ENCODE measurements around the gene FREM1.
"Not testable (repeated sequence)": the region's sequence is repeated elsewhere in the genome, so short reads cannot be mapped to it uniquely, and the experiment has no call there.

Gene FREM1

DNA sequence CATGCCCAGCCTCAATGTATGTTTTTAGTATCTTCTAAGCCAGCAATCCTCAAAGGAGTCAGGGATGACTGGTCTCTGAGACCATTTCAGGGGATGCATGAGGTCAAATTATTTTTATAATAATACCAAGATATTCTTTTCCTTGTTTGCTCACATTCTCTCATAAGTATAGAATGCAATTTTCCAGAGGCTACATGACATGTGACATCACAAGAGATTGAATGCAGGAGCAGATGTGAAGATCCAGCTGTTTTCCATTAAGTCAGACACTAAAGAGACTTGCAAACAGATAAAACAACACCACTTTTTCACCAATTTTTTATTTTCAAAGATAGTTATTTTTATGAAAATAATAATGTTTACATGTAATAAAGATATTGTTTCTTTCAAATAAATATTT lies 22.0 kb upstream of the FREM1 start:
- H3K9me3 Mint-ChIP-seq, result peaks cover 0 to 4% of the 10 kb centered on the region in 2 donors
- H3K36me3 Mint-ChIP-seq (ENCODE audit: insufficient read depth), result no peaks in the 10 kb centered on the region
- H3K27me3 Mint-ChIP-seq, result no peaks in the 10 kb centered on the region
- H3K4me1 Mint-ChIP-seq (ENCODE audit: low read depth in 2 of 2), result no peaks in the 10 kb centered on the region
- no peak for ATAC-seq (replicated peaks)
- H3K27ac Mint-ChIP-seq, result no peak overlapping the region
- DNase-seq, result no peak
- no peak overlapping the region for H3K4me3 Mint-ChIP-seq

DNA sequence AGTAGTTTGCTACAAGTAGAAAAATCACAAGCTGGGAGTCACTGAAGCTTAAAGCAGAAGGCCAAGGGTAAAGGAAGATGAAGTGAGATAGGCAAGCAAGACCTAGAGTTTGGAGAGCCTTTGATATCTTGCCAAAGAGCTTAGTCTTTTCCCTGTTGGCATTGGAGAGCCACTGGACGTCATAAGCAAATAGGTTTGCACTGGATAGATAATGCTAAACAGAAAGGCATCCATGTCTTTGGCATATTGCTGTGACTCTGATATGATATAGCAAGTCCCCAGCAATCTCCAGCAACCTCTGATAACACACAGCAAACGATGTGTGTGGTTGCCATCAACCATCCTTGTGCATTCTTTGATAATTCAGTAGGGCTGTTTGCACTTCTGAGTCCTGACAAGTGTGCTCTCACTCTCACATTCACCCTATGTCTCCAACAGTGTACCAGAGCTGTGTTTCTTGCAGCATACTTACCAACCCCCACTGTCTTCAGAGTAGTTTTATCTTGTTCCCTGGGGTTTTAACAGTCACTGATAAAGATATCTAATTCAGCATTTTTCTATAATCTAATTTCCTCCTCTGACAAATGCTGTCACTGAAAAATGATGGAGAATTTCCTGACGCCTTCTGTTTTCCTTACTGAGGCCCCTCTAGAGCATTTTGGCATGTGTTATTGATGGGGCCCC lies 16.9 kb upstream of the FREM1 start:
- H3K9me3 Mint-ChIP-seq, result peaks cover 3 to 7% of the 10 kb centered on the region in 2 donors
- no peaks in the 10 kb centered on the region for H3K36me3 Mint-ChIP-seq (ENCODE audit: insufficient read depth)
- H3K27me3 Mint-ChIP-seq, result no peaks in the 10 kb centered on the region
- no peak for ATAC-seq (replicated peaks)
- no peak for DNase-seq
- H3K27ac Mint-ChIP-seq, result no peak overlapping the region
- H3K4me1 Mint-ChIP-seq (ENCODE audit: low read depth in 2 of 2), result no peaks in the 10 kb centered on the region
- no peak overlapping the region for H3K4me3 Mint-ChIP-seq

DNA sequence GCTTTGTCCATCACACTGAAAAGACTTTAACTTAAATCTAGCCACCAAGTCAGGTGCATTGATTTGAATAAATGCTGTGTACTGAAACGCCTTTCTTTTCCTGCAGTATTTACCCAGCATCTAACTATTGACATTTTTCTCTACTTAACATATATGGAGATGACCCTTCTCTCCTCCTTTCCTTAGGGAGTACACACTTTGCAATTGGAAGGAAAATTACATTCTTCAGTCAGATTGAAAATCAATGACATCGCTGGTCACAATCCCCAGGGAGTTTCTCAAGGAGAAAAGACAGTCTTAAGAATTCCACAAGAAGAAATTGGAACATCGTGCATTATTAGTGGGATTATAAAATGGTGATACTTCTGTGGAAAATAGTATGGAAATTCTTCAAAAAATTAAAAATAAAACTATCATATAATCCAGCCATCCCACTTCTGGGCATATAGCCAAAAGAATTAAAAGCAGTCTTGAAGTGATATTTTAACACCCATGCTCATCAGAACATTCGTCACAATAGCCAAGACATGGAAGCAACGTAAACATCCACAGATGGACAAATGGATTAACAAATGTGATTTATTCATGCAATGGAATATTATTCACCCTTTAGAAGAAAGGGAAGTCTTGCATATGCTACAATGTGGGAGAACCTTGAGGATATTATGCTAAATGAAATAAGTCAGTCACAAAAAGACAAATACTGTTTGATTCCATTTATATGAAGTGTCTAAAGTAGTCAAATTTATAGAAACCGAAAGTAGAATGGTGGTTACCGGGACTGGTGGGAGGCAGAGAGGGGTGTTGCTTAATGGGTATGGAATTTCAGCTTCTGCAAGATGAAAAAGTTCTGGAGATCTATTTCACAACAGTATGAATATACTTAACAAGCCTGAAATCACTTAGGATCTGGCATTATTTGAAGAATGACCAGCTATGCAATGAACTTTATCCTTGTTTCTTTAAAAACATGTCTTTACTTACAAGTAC lies 14.3 kb upstream of the FREM1 start:
- H3K36me3 Mint-ChIP-seq (ENCODE audit: insufficient read depth), result no peaks in the 10 kb centered on the region
- DNase-seq (no peak), ATAC-seq (replicated peaks) (no peak)
- no peaks in the 10 kb centered on the region for H3K4me1 Mint-ChIP-seq (ENCODE audit: low read depth in 2 of 2)
- peaks cover 2 to 7% of the 10 kb centered on the region in 2 donors for H3K9me3 Mint-ChIP-seq
- no peak overlapping the region for H3K4me3 Mint-ChIP-seq
- no peak overlapping the region for H3K27ac Mint-ChIP-seq
- H3K27me3 Mint-ChIP-seq, result no peaks in the 10 kb centered on the region

DNA sequence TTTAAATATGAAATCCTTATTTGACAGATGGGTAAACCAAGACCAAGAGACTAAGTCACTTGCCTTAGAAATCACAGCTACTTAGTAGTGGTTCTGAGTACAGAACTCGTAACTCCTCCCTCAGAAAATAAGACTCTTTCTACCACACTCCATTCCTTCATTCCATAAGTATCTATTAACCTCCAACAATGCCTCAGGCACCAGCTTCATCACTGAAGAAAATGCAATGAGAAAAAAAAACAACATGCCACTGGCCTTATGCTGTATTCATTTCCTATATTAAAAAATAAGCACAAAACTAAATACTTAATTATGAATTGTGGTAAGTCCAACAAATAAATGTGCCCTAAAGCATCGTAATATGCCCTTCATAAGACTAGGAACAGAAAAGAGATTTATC lies 13.5 kb upstream of the FREM1 start:
- Mint-ChIP-seq H3K27me3 (no peaks in the 10 kb centered on the region), H3K36me3 (ENCODE audit: insufficient read depth) (no peaks in the 10 kb centered on the region), H3K9me3 (peaks cover 2 to 10% of the 10 kb centered on the region in 2 donors), H3K4me3 (no peak overlapping the region), H3K4me1 (ENCODE audit: low read depth in 2 of 2) (no peaks in the 10 kb centered on the region), H3K27ac (no peak overlapping the region)
- DNase-seq (no peak), ATAC-seq (replicated peaks) (no peak)

DNA sequence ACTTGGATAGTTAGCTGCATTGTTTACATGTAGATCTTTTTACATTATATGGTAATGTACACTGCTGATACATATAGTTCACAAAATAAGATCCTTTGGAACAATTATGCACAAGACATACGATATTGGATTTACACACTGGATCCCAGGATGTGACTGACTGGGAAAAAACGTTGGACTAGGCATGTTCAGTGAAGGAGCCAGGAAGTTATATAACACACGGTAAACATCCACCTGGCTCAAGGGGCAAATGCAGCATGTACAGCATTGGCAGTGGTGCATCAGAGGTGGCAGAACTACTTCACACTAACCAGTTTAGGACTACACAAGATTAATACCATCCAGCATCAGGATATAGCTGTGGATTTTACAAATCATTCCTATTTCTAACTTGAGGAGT lies 10.6 kb upstream of the FREM1 start:
- not testable (repeated sequence) for H3K4me1 Mint-ChIP-seq (ENCODE audit: low read depth in 2 of 2); H3K27ac Mint-ChIP-seq; H3K27me3 Mint-ChIP-seq; DNase-seq; ATAC-seq (replicated peaks); H3K36me3 Mint-ChIP-seq (ENCODE audit: insufficient read depth); H3K4me3 Mint-ChIP-seq; H3K9me3 Mint-ChIP-seq

DNA sequence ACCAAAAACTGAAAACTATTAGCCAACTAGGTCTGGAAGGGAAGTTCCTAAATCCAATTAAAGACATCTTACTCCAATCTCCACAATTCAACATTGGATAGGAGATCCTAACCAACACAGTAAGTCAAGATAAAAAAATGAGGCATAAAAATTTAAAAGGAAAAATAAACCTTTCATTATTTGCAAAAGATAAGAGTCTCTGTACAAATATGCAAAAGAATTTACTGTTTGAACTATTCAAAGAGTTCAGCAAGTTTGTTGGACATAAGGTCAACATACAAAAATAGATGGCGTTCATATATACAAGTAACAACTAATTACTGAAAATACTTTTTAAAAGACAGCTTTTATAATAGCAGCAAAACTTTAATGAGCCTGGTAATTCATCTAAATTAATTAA lies 3.1 kb upstream of the FREM1 start:
- no peak for ATAC-seq (replicated peaks)

DNA sequence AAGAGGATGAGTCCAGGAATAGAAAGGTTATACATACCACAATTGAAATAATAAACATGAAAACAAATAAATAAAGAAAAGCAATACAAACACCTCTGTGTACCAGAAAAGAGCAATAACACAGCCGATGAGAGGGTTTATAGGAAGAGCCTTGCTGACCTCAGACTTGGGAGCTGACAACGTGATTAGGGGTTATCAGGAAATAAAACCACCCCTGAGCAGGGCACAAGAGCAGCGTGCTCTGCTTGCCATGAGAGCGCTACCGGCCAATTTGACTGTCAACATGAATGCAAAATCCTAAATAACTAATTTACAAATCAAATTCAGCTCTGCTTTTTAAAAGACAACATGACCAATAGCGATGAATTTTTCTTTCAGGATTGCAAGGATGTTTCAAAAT lies 2.6 kb upstream of the FREM1 start:
- no peaks in the 10 kb centered on the region for H3K36me3 Mint-ChIP-seq (ENCODE audit: insufficient read depth)
- no peaks in the 10 kb centered on the region for H3K27me3 Mint-ChIP-seq
- no peaks in the 10 kb centered on the region for H3K9me3 Mint-ChIP-seq
- DNase-seq (no peak), ATAC-seq (replicated peaks) (no peak)
- H3K4me3 Mint-ChIP-seq, result no peak overlapping the region
- H3K4me1 Mint-ChIP-seq (ENCODE audit: low read depth in 2 of 2), result no peaks in the 10 kb centered on the region
- no peak overlapping the region for H3K27ac Mint-ChIP-seq

More for the DNA sequence above, 3.1 kb upstream of the FREM1 start:
- Mint-ChIP-seq H3K27me3 (no peaks in the 10 kb centered on the region), H3K4me3 (no peak overlapping the region), H3K9me3 (no peaks in the 10 kb centered on the region), H3K36me3 (ENCODE audit: insufficient read depth) (no peaks in the 10 kb centered on the region), H3K27ac (no peak overlapping the region), H3K4me1 (ENCODE audit: low read depth in 2 of 2) (no peaks in the 10 kb centered on the region)
- no peak for DNase-seq

DNA sequence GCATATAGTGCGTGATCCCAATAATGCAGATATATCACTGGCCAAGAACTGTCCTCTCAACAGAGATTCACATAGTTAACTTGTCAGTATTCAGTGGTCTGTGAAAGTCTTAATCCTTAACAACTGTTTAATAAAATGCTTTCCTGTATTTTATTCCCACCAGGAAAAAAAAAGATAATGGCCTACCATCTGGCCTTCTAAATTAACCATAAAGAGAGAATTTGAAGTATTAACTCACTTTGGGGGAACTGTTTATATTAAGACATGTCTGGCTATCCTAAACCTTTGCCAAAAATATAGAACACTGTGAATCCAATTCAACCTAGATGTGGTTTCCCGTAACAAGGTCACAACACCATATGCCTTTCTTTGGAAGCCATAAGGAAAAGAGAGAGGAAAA lies 818 bp upstream of the FREM1 start:
- no peak for ATAC-seq (replicated peaks)
- Mint-ChIP-seq H3K27me3 (no peaks in the 10 kb centered on the region), H3K36me3 (ENCODE audit: insufficient read depth) (no peaks in the 10 kb centered on the region), H3K27ac (no peak overlapping the region), H3K4me3 (no peak overlapping the region), H3K4me1 (ENCODE audit: low read depth in 2 of 2) (no peaks in the 10 kb centered on the region), H3K9me3 (no peaks in the 10 kb centered on the region)
- DNase-seq, result no peak

DNA sequence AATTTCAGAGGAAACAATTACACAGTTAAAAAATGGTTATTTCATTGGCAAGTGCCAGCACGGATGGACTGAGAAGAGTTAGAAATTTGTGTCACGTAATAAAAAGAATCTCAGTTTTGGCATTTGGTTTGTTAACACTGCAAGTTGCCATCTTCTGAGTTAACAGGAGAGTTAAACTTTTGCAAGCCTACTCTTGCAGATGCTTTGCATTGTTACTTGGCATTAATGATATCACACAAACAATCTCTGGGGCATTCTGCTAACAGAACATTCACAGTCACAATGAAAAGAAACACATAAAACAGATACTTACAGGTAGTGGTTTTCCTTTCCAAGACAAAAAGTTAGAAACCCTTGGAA lies 647 bp downstream of the FREM1 start:
- Mint-ChIP-seq H3K27ac (no peak overlapping the region), H3K9me3 (peaks cover 0 to 2% of the 10 kb centered on the region in 2 donors)
- no peak for ATAC-seq (replicated peaks)

DNA sequence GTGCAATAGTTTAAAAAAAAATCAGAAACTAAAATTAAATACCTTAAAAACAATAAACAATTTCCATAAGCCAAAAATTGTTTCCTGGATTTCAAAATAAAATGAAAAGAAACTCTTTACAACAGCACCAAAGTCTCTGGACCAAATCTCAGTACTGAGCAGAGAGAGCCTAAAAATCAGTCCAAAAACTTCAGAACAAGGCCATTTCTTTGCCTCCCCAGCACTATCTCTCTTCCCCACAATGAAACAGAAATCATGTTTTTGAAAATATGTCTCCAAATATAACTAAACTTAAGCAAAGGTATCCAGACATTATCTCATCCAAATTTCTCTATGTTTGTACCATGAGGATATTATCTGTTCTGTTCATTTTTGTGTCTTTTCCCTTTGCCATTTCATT lies 1.0 kb downstream of the FREM1 start:
- no peaks in the 10 kb centered on the region for H3K4me1 Mint-ChIP-seq (ENCODE audit: low read depth in 2 of 2)
- H3K36me3 Mint-ChIP-seq (ENCODE audit: insufficient read depth), result no peaks in the 10 kb centered on the region
- no peak for ATAC-seq (replicated peaks)
- peaks cover 0 to 2% of the 10 kb centered on the region in 2 donors for H3K9me3 Mint-ChIP-seq
- H3K27me3 Mint-ChIP-seq, result no peaks in the 10 kb centered on the region
- H3K27ac Mint-ChIP-seq, result no peak overlapping the region
- no peak for DNase-seq
- no peak overlapping the region for H3K4me3 Mint-ChIP-seq

More for the DNA sequence above, 647 bp downstream of the FREM1 start:
- no peaks in the 10 kb centered on the region for H3K4me1 Mint-ChIP-seq (ENCODE audit: low read depth in 2 of 2)
- no peak overlapping the region for H3K4me3 Mint-ChIP-seq
- no peaks in the 10 kb centered on the region for H3K27me3 Mint-ChIP-seq
- H3K36me3 Mint-ChIP-seq (ENCODE audit: insufficient read depth), result no peaks in the 10 kb centered on the region
- no peak for DNase-seq

DNA sequence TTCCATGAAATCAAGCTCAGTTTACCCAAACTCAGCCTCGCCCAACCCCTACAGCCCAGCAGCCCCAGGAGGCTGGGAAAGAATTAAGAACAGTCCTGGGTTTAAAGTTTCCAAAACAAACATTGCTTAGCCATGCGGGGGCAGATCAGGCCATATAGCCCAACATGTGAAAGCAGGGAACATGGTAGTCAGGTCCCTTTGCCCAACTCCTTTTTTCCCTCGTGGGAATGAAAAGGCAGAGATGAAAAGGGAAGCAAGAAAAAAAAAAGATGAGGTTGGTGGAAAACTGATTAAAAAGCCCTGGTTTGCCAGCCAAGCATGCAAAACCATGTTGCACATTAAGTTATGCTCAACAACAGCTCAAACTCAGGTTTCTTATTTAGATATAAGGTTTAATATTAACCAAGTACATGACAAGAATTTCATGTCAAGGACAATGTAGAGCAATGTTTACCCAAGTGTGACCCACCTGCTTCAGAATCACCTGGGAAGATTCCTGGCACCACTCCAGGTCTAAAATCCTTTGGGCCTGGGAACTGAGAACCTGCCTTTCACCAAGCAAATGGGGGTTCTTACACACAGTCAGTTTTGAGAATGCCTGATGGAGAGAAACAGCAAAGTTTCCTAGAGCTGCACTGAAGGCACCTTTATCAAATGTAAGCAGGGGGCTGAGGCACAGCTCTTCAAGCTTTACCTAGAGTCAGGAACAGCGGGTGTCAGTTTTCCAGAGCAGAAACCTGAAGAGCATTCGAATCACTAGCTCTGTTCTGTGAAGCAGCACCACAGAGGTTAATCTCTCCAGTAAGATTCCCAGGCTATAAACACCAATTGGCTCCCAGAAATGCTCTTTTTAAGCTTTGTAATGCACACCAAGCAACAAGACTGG lies 1.7 kb downstream of the FREM1 start:
- DNase-seq, result no peak
- H3K9me3 Mint-ChIP-seq, result peaks cover 0 to 2% of the 10 kb centered on the region in 2 donors
- no peak for ATAC-seq (replicated peaks)
- no peaks in the 10 kb centered on the region for H3K36me3 Mint-ChIP-seq (ENCODE audit: insufficient read depth)
- H3K4me3 Mint-ChIP-seq, result no peak overlapping the region
- no peaks in the 10 kb centered on the region for H3K27me3 Mint-ChIP-seq
- no peak overlapping the region for H3K27ac Mint-ChIP-seq
- H3K4me1 Mint-ChIP-seq (ENCODE audit: low read depth in 2 of 2), result no peaks in the 10 kb centered on the region

DNA sequence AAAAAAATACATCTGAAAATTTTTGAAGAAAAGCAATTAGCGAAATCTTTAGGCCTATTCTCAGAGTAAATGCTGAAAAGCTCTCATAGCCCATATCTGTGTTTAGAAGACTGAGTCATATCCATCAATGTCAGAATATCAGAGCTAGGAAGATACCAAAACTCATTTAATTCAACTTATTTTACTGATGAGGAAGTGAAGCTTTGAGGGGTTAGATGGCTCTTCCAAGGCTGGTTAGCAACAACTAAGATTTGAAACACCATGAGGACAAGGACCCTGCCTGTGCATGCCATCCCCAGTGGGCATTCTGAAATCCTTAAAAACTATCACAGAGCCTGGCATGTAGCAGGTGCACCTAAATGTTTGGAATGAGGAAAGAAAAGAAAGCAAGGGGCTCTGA lies 2.5 kb downstream of the FREM1 start:
- Mint-ChIP-seq H3K4me3 (no peak overlapping the region), H3K4me1 (ENCODE audit: low read depth in 2 of 2) (no peaks in the 10 kb centered on the region), H3K9me3 (peaks cover 0 to 2% of the 10 kb centered on the region in 2 donors), H3K27me3 (no peaks in the 10 kb centered on the region), H3K36me3 (ENCODE audit: insufficient read depth) (no peaks in the 10 kb centered on the region), H3K27ac (no peak overlapping the region)
- no peak for ATAC-seq (replicated peaks)
- DNase-seq, result no peak

DNA sequence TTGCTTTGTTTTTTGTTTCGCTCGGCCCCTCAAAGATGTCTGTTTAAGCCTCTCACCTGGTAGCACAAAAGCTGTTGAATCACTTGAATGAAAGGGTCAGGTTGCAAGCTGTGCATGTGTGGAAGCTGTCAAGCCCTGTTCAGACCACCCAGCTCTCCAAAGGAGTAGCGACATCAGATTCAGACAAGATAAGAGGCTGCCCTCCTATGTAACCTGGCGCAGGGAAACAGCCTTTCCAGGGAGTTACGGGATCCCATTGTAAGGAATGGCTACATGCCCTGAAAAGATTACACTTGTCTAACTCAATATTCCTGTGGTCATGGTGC lies 2.9 kb downstream of the FREM1 start:
- Mint-ChIP-seq H3K27me3 (no peaks in the 10 kb centered on the region), H3K27ac (no peak overlapping the region), H3K36me3 (ENCODE audit: insufficient read depth) (no peaks in the 10 kb centered on the region), H3K9me3 (peaks cover 0 to 2% of the 10 kb centered on the region in 2 donors), H3K4me1 (ENCODE audit: low read depth in 2 of 2) (no peaks in the 10 kb centered on the region), H3K4me3 (no peak overlapping the region)
- DNase-seq (no peak), ATAC-seq (replicated peaks) (no peak)

Data from effector memory CD8-positive, alpha-beta T cell (primary cell).